T-helper 22 cell (primary cell): ENCODE data around the gene NPY1R.

Source experiments
- DNase-seq: peaks from one replicate; pipeline ENCODE4 v3.0.0-alpha.2; 2020; ENCODE audit warnings: low read depth

NPY1R gene

GRCh38 chr4:163332526-163333406, at the start of gene NPY1R:
NPY1R (minus strand) TSS chr4:163332596; CDS start chr4:163326554, 6,042 bp downstream.
- no peak for DNase-seq

- no peak for DNase-seq
Measured at GRCh38 chr4:163380703-163381102, 48.3 kb upstream of the NPY1R start.

GRCh38 chr4:163378661-163379060, 46.3 kb upstream of the NPY1R start:
- no peak for DNase-seq

- no peak for DNase-seq
Measured at GRCh38 chr4:163372029-163372428, 39.6 kb upstream of the NPY1R start.

GRCh38 chr4:163367651-163368050, 35.3 kb upstream of the NPY1R start:
- no peak for DNase-seq

- DNase-seq: no peak
Measured at GRCh38 chr4:163356104-163356503, 23.7 kb upstream of the NPY1R start.

- no peak for DNase-seq
Measured at GRCh38 chr4:163353054-163353453, 20.7 kb upstream of the NPY1R start.

- DNase-seq: no peak
Measured at GRCh38 chr4:163350672-163351071, 18.3 kb upstream of the NPY1R start.

- no peak for DNase-seq
Measured at GRCh38 chr4:163344147-163345125, 12.0 kb upstream of the NPY1R start.

- DNase-seq: no peak
Measured at GRCh38 chr4:163343604-163344146, 11.3 kb upstream of the NPY1R start, which contains the start of gene NPY5R. NPY5R (plus strand) TSS chr4:163343892; CDS start chr4:163350274, 6,382 bp downstream.

- DNase-seq: no peak
Measured at GRCh38 chr4:163335384-163335783, 3.0 kb upstream of the NPY1R start.

- no peak for DNase-seq
Measured at GRCh38 chr4:163331629-163332376, 593 bp downstream of the NPY1R start.

GRCh38 chr4:163330916-163331628, 1.3 kb downstream of the NPY1R start:
- no peak for DNase-seq

GRCh38 chr4:163317110-163317509, 15.3 kb downstream of the NPY1R start:
- DNase-seq: no peak

- DNase-seq: no peak
Measured at GRCh38 chr4:163309466-163309865, 22.9 kb downstream of the NPY1R start.

GRCh38 chr4:163303069-163303468, 29.3 kb downstream of the NPY1R start:
- DNase-seq: no peak

- DNase-seq: no peak
Measured at GRCh38 chr4:163300445-163300844, 32.0 kb downstream of the NPY1R start.

- no peak for DNase-seq
Measured at GRCh38 chr4:163295138-163295537, 37.3 kb downstream of the NPY1R start.

GRCh38 chr4:163284304-163284703, 48.1 kb downstream of the NPY1R start:
- no peak for DNase-seq

GRCh38 chr4:163280703-163281519, 51.5 kb downstream of the NPY1R start:
- DNase-seq: no peak
